OCI-LY7 (cell line): ENCODE measurements around the gene MACROD2. TPM values are rescaled to one million over a fixed set of nuclear protein-coding genes. Genes with fewer than 3 reads are reported as not detected.

Experiments used
- BruUV-seq: library from RNA; stranded (reverse); fragments of 400-500 nt; replicated peaks from 2 replicates; lab custom pipeline; 2021; lab: Mats Ljungman, UMichigan
- CTCF ChIA-PET: fragments of 300-600 bp; sonication (Branson Sonifier 250); formaldehyde crosslinking; loops from one replicate; lab custom pipeline; 2022; ENCODE audit warnings: antibody characterized with exemption; ENCODE audit not compliant: unreplicated experiment; lab: Charles Lee
- POLR2A ChIA-PET: fragments of 300-600 bp; sonication (Branson Sonifier 250); formaldehyde crosslinking; loops from one replicate; lab custom pipeline; 2022; ENCODE audit warnings: antibody characterized with exemption; lab: Charles Lee
- DNase-seq: peaks from one replicate; pipeline ENCODE4 v3.0.0-alpha.2; 2015; ENCODE audit warnings: low spot score
- H2AFZ ChIP-seq: fragments of 200-600 bp; sonication (generic), shearing (Covaris generic); 2 replicates; pipeline ENCODE4 v1.6.1; 2014; ENCODE audit warnings: mild to moderate bottlenecking, antibody characterized with exemption, low read length, moderate library complexity
- H3K27ac ChIP-seq: fragments of 200-600 bp; sonication (generic); 2 replicates; pipeline ENCODE4 v1.5.1; 2014; ENCODE audit warnings: mixed run types, low read depth, mild to moderate bottlenecking, moderate library complexity, low read length, inconsistent platforms; ENCODE audit not compliant: poor library complexity, severe bottlenecking
- H3K36me3 ChIP-seq: fragments of 200-600 bp; sonication (generic); 2 replicates; pipeline ENCODE4 v1.6.1; 2014; ENCODE audit warnings: mild to moderate bottlenecking, antibody characterized with exemption, low read length, moderate library complexity, mixed read lengths; ENCODE audit not compliant: insufficient read depth
- H3K4me1 ChIP-seq: fragments of 200-600 bp; sonication (generic); 2 replicates; pipeline ENCODE4 v1.5.1; 2014; ENCODE audit warnings: mild to moderate bottlenecking, low read length; ENCODE audit not compliant: insufficient read depth, poor library complexity, severe bottlenecking
- H3K4me2 ChIP-seq: fragments of 200-600 bp; sonication (generic); 2 replicates; pipeline ENCODE4 v1.6.1; 2014; ENCODE audit warnings: mild to moderate bottlenecking, low read length
- H3K4me3 ChIP-seq: fragments of 200-600 bp; sonication (generic); 2 replicates; pipeline ENCODE4 v1.5.1; 2014; ENCODE audit warnings: mild to moderate bottlenecking, low read depth, low read length; ENCODE audit not compliant: poor library complexity, severe bottlenecking
- H3K79me2 ChIP-seq: fragments of 200-600 bp; sonication (generic); 2 replicates; pipeline ENCODE4 v1.6.1; 2016; ENCODE audit warnings: low read depth, mild to moderate bottlenecking, low read length, moderate library complexity, mixed read lengths; ENCODE audit not compliant: insufficient read depth
- H3K9me2 ChIP-seq: fragments of 200-600 bp; sonication (generic); 2 replicates; pipeline ENCODE4 v1.6.1; 2016; ENCODE audit warnings: mild to moderate bottlenecking, low read length, mixed read lengths; ENCODE audit not compliant: insufficient read depth
- H3K9me3 ChIP-seq: fragments of 200-600 bp; sonication (generic); 2 replicates; pipeline ENCODE4 v1.6.1; 2014; ENCODE audit warnings: mild to moderate bottlenecking, mixed run types, low read length, mixed read lengths
- H4K20me1 ChIP-seq: fragments of 200-600 bp; sonication (generic); 2 replicates; pipeline ENCODE4 v1.6.1; 2014; ENCODE audit warnings: mild to moderate bottlenecking, antibody characterized with exemption, low read length, moderate library complexity, mixed read lengths; ENCODE audit not compliant: insufficient read depth
- CTCF ChIP-seq: fragments of 200-600 bp; sonication (generic); conservative IDR thresholded peaks from 2 replicates; pipeline ENCODE4 v1.5.1; 2014; ENCODE audit warnings: mild to moderate bottlenecking, antibody characterized with exemption, low read length, moderate library complexity, mixed read lengths
- EZH2phosphoT487 ChIP-seq: fragments of 200-600 bp; sonication (generic); IDR thresholded peaks from 2 replicates; pipeline ENCODE4 v1.6.1; 2018; ENCODE audit warnings: low read depth, borderline replicate concordance, mild to moderate bottlenecking, mixed run types, antibody characterized with exemption, low read length, moderate library complexity, mixed read lengths
- intact Hi-C: fragments of 100-400 bp; cut with micrococcal nuclease; formaldehyde crosslinking; loops from one replicate; pipeline ENCODE4 v1.10.0; 2022; ENCODE audit not compliant: unreplicated experiment
- total RNA-seq, 2 experiments: library from RNA; depleted of rRNA in 1 of 2; stranded (reverse); fragments of >200 nt in 1 of 2; shearing (Covaris generic) in 1 of 2; gene quantifications; 2 replicates each; pipeline ENCODE4 v1.2.3, GENCODE V29; 2014 to 2022

MACROD2 gene
- total RNA-seq, 2 experiments from 2014 or later, result 0.09 to 4.5 TPM

DNA sequence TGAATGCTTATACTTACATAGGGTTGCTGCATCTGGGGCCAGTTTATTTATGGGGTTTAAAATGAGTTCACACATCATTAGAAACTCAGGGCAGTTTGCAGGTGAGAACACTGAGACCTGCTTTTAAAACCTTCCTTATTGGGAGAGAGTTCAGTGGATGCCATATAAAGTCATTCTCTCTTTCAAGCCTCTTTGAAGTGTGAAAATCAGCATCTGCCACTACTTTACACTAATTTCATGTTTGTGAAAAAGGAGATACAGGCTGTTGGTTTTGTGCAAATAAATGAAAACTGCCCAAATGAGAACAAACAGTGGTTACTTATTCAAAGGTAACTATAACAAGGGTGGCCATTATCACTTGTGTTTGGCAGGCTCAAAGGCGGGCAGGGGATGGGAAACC, 2047.4 kb downstream of the MACROD2 start:
- ChIA-PET POLR2A (interaction anchor here (0.6 to 1.4 kb wide), 6 partner anchors 9 to 200 kb away, joined by 3 to 5 read pairs (median 3); no protein-coding TSS in a partner anchor), CTCF (interaction anchor here (0.7 kb wide), 1 partner anchor 37 kb away, joined by 3 read pairs; no protein-coding TSS in a partner anchor)
- H3K9me2 ChIP-seq, result no peaks in the 10 kb centered on the region
- TF ChIP-seq CTCF, result no peak
- TF ChIP-seq EZH2phosphoT487, result no peak
- H3K9me3 ChIP-seq, result peaks cover 8% of the 10 kb centered on the region; the same call in 1 of the 2 replicates
- H3K79me2 ChIP-seq, result no peaks in the 10 kb centered on the region
- H3K4me3 ChIP-seq, result no peak overlapping the region
- peak; percentile 83 for DNase-seq
- H2AFZ ChIP-seq, result no peak overlapping the region
- intact Hi-C loops, result loop anchor here (2.0 to 10.0 kb wide), 6 partner anchors 55 to 432 kb away; no protein-coding TSS in a partner anchor
- peaks cover 12% of the 10 kb centered on the region for H3K36me3 ChIP-seq
- BruUV-seq, result no TSS peak
- peak overlapping the region; percentile 59 for H3K4me2 ChIP-seq
- peaks cover 75% of the 10 kb centered on the region for H3K4me1 ChIP-seq
- H4K20me1 ChIP-seq, result no peaks in the 10 kb centered on the region
- H3K27ac ChIP-seq, result peak overlapping the region; percentile 95

DNA sequence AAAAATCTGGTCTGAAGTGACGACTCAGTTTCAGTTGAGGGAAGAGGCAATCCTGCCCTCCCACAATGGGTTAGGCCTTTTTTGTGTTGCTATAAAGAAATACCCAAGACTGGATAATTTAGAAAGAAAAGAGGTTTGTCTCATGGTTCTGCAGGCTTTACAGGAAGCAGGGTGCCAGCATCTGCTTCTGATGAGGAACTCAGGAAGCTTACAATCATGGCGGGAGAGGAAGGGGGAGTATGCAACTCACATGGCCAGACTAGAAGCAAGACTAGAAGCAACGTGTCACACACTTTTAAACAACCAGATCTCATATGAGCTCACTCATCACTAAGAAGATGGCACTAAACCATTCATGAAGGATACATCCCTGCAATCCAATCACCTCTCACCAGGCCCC, 2048.6 kb downstream of the MACROD2 start:
- ChIA-PET POLR2A (interaction anchor here (0.6 to 1.4 kb wide), 3 partner anchors 11 to 115 kb away, joined by 3 to 5 read pairs (median 3); no protein-coding TSS in a partner anchor), CTCF (no interaction called here)
- H3K79me2 ChIP-seq, result no peaks in the 10 kb centered on the region
- H3K4me3 ChIP-seq, result no peak overlapping the region
- no peak for DNase-seq
- no peak for TF ChIP-seq EZH2phosphoT487
- no peak for TF ChIP-seq CTCF
- H4K20me1 ChIP-seq, result no peaks in the 10 kb centered on the region
- H3K9me2 ChIP-seq, result no peaks in the 10 kb centered on the region
- H3K4me1 ChIP-seq, result peaks cover 71% of the 10 kb centered on the region
- intact Hi-C loops, result loop anchor here (2.0 to 10.0 kb wide), 6 partner anchors 57 to 431 kb away; no protein-coding TSS in a partner anchor
- H3K9me3 ChIP-seq, result peaks cover 8% of the 10 kb centered on the region; the same call in 1 of the 2 replicates
- H3K4me2 ChIP-seq, result peak overlapping the region; percentile 36
- H3K27ac ChIP-seq, result peak overlapping the region; percentile 95
- H2AFZ ChIP-seq, result peak overlapping the region; percentile 8; the same call in 1 of the 2 replicates
- peaks cover 12% of the 10 kb centered on the region for H3K36me3 ChIP-seq
- no TSS peak for BruUV-seq

GRCh38 chr20:16048876-16049275, 2053.6 kb downstream of the MACROD2 start:
- no peak overlapping the region for H3K4me3 ChIP-seq
- ChIA-PET CTCF (no interaction called here), POLR2A (interaction anchor here (0.6 to 3.1 kb wide), 4 partner anchors 10 to 20 kb away, joined by 3 to 12 read pairs (median 8); no protein-coding TSS in a partner anchor)
- no peak overlapping the region for H3K27ac ChIP-seq
- H4K20me1 ChIP-seq, result no peaks in the 10 kb centered on the region
- peaks cover 42% of the 10 kb centered on the region for H3K4me1 ChIP-seq
- H3K4me2 ChIP-seq, result no peak overlapping the region
- DNase-seq, result no peak
- H2AFZ ChIP-seq, result no peak overlapping the region
- BruUV-seq, result no TSS peak
- no peak for TF ChIP-seq EZH2phosphoT487
- no peak for TF ChIP-seq CTCF
- peaks cover 8% of the 10 kb centered on the region; the same call in 1 of the 2 replicates for H3K9me3 ChIP-seq
- H3K36me3 ChIP-seq, result peaks cover 12% of the 10 kb centered on the region
- intact Hi-C loops, result loop anchor here (10.0 kb wide), 1 partner anchor 426 kb away; no protein-coding TSS in a partner anchor
- H3K79me2 ChIP-seq, result no peaks in the 10 kb centered on the region
- no peaks in the 10 kb centered on the region for H3K9me2 ChIP-seq
